Uterus (tissue), 4 donors: ENCODE data around the gene CASZ1. TPM values are rescaled to one million over a fixed set of nuclear protein-coding genes. Genes with fewer than 3 reads are reported as not detected.

Experiments
- DNase-seq, 2 donors: peaks; one replicate each; pipeline ENCODE4 v3.0.0-alpha.2; 2019 to 2020
- H3K27ac ChIP-seq, 2 donors: fragments of 200-600 bp; sonication (generic); 1 replicate in 1 of 2; 2 replicates in 1 of 2; pipeline ENCODE4 v1.5.1; 2016 to 2018
- H3K27me3 ChIP-seq, 2 donors: fragments of 200-600 bp; sonication (generic); one replicate each; pipeline ENCODE4 v1.5.1; 2018 to 2019; ENCODE audit warnings: control low read depth in 1 of 2
- H3K36me3 ChIP-seq, 2 donors: fragments of 200-600 bp; sonication (generic); one replicate each; pipeline ENCODE4 v1.5.1; 2019; ENCODE audit warnings: control low read depth in 1 of 2
- H3K4me1 ChIP-seq, 2 donors: fragments of 200-600 bp; sonication (generic); one replicate each; pipeline ENCODE4 v1.5.1; 2018 to 2019; ENCODE audit warnings: control low read depth in 1 of 2
- H3K4me3 ChIP-seq, 2 donors: fragments of 200-600 bp; sonication (generic); 1 replicate in 1 of 2; 2 replicates in 1 of 2; pipeline ENCODE4 v1.5.1; 2018 to 2019; ENCODE audit warnings: mild to moderate bottlenecking in 1 of 2
- H3K9me3 ChIP-seq, 2 donors: fragments of 200-600 bp; sonication (generic); one replicate each; pipeline ENCODE4 v1.5.1; 2019; ENCODE audit warnings: control low read depth in 1 of 2
- POLR2A ChIP-seq, 2 donors: fragments of 450-650 bp; IDR thresholded peaks; one replicate each; pipeline ENCODE4 v1.6.1; 2016; ENCODE audit warnings: antibody characterized with exemption in 2 of 2, mild to moderate bottlenecking in 1 of 2, moderate library complexity in 1 of 2
- intact Hi-C: fragments of 100-400 bp; cut with DNase I; formaldehyde crosslinking; loops from one replicate; pipeline ENCODE4 v1.15.1; 2023; ENCODE audit warnings: low total_unique reads
- small RNA-seq: library from RNA; depleted of rRNA; stranded (forward); fragments of <200 nt; gene quantifications from one replicate; pipeline ENCODE3, GENCODE V24; 2016
- total RNA-seq, 4 donors: library from RNA; depleted of rRNA in 3 of 4; stranded (reverse); fragments of >200 nt in 3 of 4; gene quantifications; one replicate each; pipeline versions ENCODE4 v1.1.0 to v1.2.4, GENCODE V29; 2014 to 2023
- TF ChIP-seq, protein P1 (sequence below), 4 experiments: fragments of 200-600 bp in 2 of 4; fragments of 450-650 bp in 2 of 4; sonication (generic) in 2 of 4; IDR thresholded peaks; one replicate each; pipeline ENCODE4 v1.5.1; 2016 to 2019; ENCODE audit warnings: antibody characterized with exemption in 4 of 4, mild to moderate bottlenecking in 2 of 4, moderate library complexity in 1 of 4
- donor health status: DM: yes; HTN: yes; CAD: no.

The CASZ1 gene
- total RNA-seq, 4 donors from 2014 or later: 0.59 to 49.2 (median 3.9) TPM

DNA sequence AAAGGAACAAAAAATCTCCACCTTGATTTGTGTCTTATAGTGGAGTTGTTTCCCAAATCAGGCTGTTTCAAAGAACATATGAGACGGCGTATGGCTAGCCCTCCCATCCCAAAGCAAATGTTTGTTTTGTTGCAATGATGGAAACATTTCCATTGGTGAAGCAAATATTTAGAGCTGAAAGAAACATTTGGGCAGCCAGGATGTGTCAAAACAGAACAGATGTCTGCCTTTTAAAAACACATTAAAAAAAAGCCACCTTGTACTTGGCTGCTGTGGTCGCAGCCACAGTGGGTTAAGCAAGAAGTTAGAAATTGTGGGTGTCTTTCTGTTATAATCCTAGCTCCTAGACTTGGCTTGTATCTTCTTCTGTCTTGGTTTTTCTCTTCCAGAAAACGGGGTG lies 205.4 kb downstream of the CASZ1 start:
- H3K36me3 ChIP-seq: no peaks in the 10 kb centered on the region

DNA sequence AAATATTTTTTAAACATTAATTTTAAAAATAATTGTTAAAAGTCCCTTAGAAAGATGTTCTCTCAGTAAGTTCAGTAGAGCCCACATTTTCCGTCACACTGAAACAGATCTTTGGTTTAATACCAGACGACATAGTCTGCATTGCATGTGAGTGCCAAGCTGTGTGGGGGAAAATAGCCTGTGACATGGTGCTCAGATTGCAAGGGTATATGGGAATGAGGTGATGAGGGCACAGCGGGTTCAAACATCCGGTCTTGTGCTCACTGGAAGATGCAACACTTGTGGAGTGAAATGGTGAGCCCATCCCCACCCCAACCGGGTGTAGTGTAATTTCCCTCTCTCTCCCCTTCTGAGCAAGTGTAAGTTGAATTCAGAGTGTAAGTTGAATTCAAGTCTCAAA lies 207.4 kb downstream of the CASZ1 start:
- no peaks in the 10 kb centered on the region for H3K9me3 ChIP-seq
- H3K36me3 ChIP-seq: no peaks in the 10 kb centered on the region
- no peaks in the 10 kb centered on the region for H3K4me1 ChIP-seq
- no peaks in the 10 kb centered on the region for H3K27me3 ChIP-seq
- DNase-seq: no peak
- intact Hi-C loops: no loop called here
- H3K4me3 ChIP-seq: no peak overlapping the region
- H3K27ac ChIP-seq: no peak overlapping the region
- TF ChIP-seq, protein P1, sequence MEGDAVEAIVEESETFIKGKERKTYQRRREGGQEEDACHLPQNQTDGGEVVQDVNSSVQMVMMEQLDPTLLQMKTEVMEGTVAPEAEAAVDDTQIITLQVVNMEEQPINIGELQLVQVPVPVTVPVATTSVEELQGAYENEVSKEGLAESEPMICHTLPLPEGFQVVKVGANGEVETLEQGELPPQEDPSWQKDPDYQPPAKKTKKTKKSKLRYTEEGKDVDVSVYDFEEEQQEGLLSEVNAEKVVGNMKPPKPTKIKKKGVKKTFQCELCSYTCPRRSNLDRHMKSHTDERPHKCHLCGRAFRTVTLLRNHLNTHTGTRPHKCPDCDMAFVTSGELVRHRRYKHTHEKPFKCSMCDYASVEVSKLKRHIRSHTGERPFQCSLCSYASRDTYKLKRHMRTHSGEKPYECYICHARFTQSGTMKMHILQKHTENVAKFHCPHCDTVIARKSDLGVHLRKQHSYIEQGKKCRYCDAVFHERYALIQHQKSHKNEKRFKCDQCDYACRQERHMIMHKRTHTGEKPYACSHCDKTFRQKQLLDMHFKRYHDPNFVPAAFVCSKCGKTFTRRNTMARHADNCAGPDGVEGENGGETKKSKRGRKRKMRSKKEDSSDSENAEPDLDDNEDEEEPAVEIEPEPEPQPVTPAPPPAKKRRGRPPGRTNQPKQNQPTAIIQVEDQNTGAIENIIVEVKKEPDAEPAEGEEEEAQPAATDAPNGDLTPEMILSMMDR (IDR thresholded peaks at IDR 0.05): no peak
- TF ChIP-seq POLR2A (IDR thresholded peaks at IDR 0.05): no peak

More for the DNA sequence above, 205.4 kb downstream of the CASZ1 start:
- DNase-seq: no peak
- H3K9me3 ChIP-seq: no peaks in the 10 kb centered on the region
- H3K4me1 ChIP-seq: no peaks in the 10 kb centered on the region
- no peaks in the 10 kb centered on the region for H3K27me3 ChIP-seq
- H3K27ac ChIP-seq: no peak overlapping the region
- TF ChIP-seq, protein P1 (IDR thresholded peaks at IDR 0.05): no peak
- no peak for TF ChIP-seq POLR2A (IDR thresholded peaks at IDR 0.05)
- intact Hi-C loops: no loop called here
- no peak overlapping the region for H3K4me3 ChIP-seq

DNA sequence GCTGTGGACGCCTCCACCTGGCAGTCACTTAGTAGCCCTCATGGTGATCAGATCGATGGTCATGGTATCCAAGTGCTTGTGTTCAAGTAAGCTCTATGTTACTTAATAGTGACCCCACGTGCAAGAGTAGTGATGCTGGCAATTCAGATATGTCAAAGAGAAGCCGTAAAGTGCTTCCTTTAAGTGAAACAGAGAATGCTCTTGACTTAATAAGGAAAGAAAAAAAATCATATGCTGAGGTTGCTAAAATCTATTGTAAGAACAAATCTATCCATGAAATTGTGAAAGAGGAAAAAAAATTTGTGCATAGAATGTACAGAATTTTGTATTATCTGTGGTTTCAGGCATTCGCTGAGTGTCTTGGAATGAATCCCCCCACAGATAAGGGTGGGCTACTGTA lies 207.8 kb downstream of the CASZ1 start:
- no peak for TF ChIP-seq POLR2A (IDR thresholded peaks at IDR 0.05)
- TF ChIP-seq, protein P1 (IDR thresholded peaks at IDR 0.05): no peak
- intact Hi-C loops: no loop called here
- H3K27me3 ChIP-seq: no peaks in the 10 kb centered on the region
- no peak overlapping the region for H3K27ac ChIP-seq
- no peaks in the 10 kb centered on the region for H3K9me3 ChIP-seq
- H3K36me3 ChIP-seq: no peaks in the 10 kb centered on the region
- no peaks in the 10 kb centered on the region for H3K4me1 ChIP-seq
- DNase-seq: no peak
- H3K4me3 ChIP-seq: no peak overlapping the region

Small RNA genes within 50 kb of the gene (small RNA-seq; reads per million reads assigned to genes)
- not detected for gene RN7SL614P

Other genes starting within 250 kb of the CASZ1 start
- gene TARDBP, start 216.0 kb upstream of the CASZ1 start, total RNA-seq: 100 to 1,000 TPM; 176 to 617 (median 207) TPM